Measurements from ENCODE around the gene RARB.

- peak; percentile 61 to 71 (median 66) for TF ChIP-seq POLR2AphosphoS5 (IDR thresholded peaks at IDR 0.05)
- TF ChIP-seq, protein P1, sequence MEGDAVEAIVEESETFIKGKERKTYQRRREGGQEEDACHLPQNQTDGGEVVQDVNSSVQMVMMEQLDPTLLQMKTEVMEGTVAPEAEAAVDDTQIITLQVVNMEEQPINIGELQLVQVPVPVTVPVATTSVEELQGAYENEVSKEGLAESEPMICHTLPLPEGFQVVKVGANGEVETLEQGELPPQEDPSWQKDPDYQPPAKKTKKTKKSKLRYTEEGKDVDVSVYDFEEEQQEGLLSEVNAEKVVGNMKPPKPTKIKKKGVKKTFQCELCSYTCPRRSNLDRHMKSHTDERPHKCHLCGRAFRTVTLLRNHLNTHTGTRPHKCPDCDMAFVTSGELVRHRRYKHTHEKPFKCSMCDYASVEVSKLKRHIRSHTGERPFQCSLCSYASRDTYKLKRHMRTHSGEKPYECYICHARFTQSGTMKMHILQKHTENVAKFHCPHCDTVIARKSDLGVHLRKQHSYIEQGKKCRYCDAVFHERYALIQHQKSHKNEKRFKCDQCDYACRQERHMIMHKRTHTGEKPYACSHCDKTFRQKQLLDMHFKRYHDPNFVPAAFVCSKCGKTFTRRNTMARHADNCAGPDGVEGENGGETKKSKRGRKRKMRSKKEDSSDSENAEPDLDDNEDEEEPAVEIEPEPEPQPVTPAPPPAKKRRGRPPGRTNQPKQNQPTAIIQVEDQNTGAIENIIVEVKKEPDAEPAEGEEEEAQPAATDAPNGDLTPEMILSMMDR (IDR thresholded peaks at IDR 0.05), result peak; percentile 8 to 47 (median 40)
- TF ChIP-seq POLR2A (IDR thresholded peaks at IDR 0.05), result no peak
Observed at GRCh38 chr3:25468866-25469319, 40.8 kb downstream of the RARB start.

Measured in breast epithelium (tissue), 3 donors.